Neuronal stem cell (in vitro differentiated cells): Measurements from ENCODE around the gene ZDHHC17.

Experiments used
- DNase-seq: peaks from one replicate; pipeline ENCODE4 v3.0.0-alpha.2; 2013; ENCODE audit warnings: low spot score
- H2AFZ ChIP-seq: one replicate; pipeline ENCODE4 v1.6.1; 2013; ENCODE audit warnings: mild to moderate bottlenecking, low read length, inconsistent platforms
- H2AK5ac ChIP-seq: 2 replicates; pipeline ENCODE4 v1.6.1; 2013; ENCODE audit warnings: low read depth, mild to moderate bottlenecking, inconsistent platforms, low read length, moderate library complexity, mixed read lengths
- H2BK120ac ChIP-seq: 2 replicates; pipeline ENCODE4 v1.6.1; 2013; ENCODE audit warnings: low read depth, mild to moderate bottlenecking, inconsistent platforms, low read length, moderate library complexity, mixed read lengths
- H2BK12ac ChIP-seq: one replicate; pipeline ENCODE4 v1.6.1; 2013; ENCODE audit warnings: low read length, inconsistent platforms
- H2BK15ac ChIP-seq: 2 replicates; pipeline ENCODE4 v1.6.1; 2013; ENCODE audit warnings: mild to moderate bottlenecking, low read length, inconsistent platforms, mixed read lengths
- H2BK5ac ChIP-seq: one replicate; pipeline ENCODE4 v1.6.1; 2013; ENCODE audit warnings: inconsistent platforms, mild to moderate bottlenecking, low read length, moderate library complexity
- H3K14ac ChIP-seq: one replicate; pipeline ENCODE4 v1.6.1; 2013; ENCODE audit warnings: low read length, inconsistent platforms
- H3K18ac ChIP-seq: 2 replicates; pipeline ENCODE4 v1.6.1; 2013; ENCODE audit warnings: low read length, inconsistent platforms
- H3K23ac ChIP-seq: 2 replicates; pipeline ENCODE4 v1.6.1; 2013; ENCODE audit warnings: low read depth, mild to moderate bottlenecking, mixed read lengths, low read length, inconsistent platforms; ENCODE audit not compliant: poor library complexity
- H3K27ac ChIP-seq: replicated peaks from 3 replicates; pipeline ENCODE4 v1.5.1; 2013; ENCODE audit warnings: low read length, inconsistent platforms
- H3K27me3 ChIP-seq, 3 experiments: 2 replicates each; pipeline ENCODE4 v1.6.1; 2013; ENCODE audit warnings: low read length in 3 of 3, mild to moderate bottlenecking in 2 of 3, inconsistent platforms in 1 of 3, low read depth in 1 of 3, mixed read lengths in 1 of 3, moderate library complexity in 1 of 3; ENCODE audit not compliant: control insufficient read depth in 3 of 3, insufficient read depth in 3 of 3
- H3K36me3 ChIP-seq, 2 donors: replicated peaks in 1 of 2; 2 replicates each; pipeline ENCODE4 v1.6.1; 2013; ENCODE audit warnings: low read length in 2 of 2; ENCODE audit not compliant: control insufficient read depth in 2 of 2, insufficient read depth in 2 of 2
- H3K4ac ChIP-seq: 2 replicates; pipeline ENCODE4 v1.6.1; 2013; ENCODE audit warnings: inconsistent platforms, mild to moderate bottlenecking, low read length, moderate library complexity
- H3K4me1 ChIP-seq, 2 donors: 1 replicate in 1 of 2; 2 replicates in 1 of 2; pipeline ENCODE4 v1.6.1; 2013; ENCODE audit warnings: low read length in 2 of 2, low read depth in 1 of 2; ENCODE audit not compliant: control insufficient read depth in 2 of 2, insufficient read depth in 1 of 2
- H3K4me2 ChIP-seq: one replicate; pipeline ENCODE4 v1.6.1; 2013; ENCODE audit warnings: mild to moderate bottlenecking, low read length, inconsistent platforms; ENCODE audit not compliant: insufficient read depth, poor library complexity, severe bottlenecking
- H3K4me3 ChIP-seq, 2 donors: 2 replicates each; pipeline ENCODE4 v1.5.1; 2013; ENCODE audit warnings: low read length in 2 of 2, mild to moderate bottlenecking in 2 of 2, inconsistent platforms in 1 of 2, moderate library complexity in 1 of 2
- H3K79me1 ChIP-seq: one replicate; pipeline ENCODE4 v1.6.1; 2013; ENCODE audit warnings: low read depth, mild to moderate bottlenecking, inconsistent platforms, low read length, moderate library complexity
- H3K9ac ChIP-seq: one replicate; pipeline ENCODE4 v1.6.1; 2013; ENCODE audit warnings: mild to moderate bottlenecking, low read depth, low read length, inconsistent platforms; ENCODE audit not compliant: poor library complexity
- H3K9me3 ChIP-seq, 2 donors: replicated peaks in 1 of 2; 2 replicates each; pipeline versions ENCODE3 to v1.6.1; 2013; ENCODE audit warnings: low read length in 2 of 2, mild to moderate bottlenecking in 2 of 2, inconsistent platforms in 1 of 2, low read depth in 1 of 2, mixed read lengths in 1 of 2, moderate library complexity in 1 of 2; ENCODE audit not compliant: control insufficient read depth in 2 of 2, insufficient read depth in 1 of 2
- H4K8ac ChIP-seq: one replicate; pipeline ENCODE4 v1.6.1; 2013; ENCODE audit warnings: low read depth, mild to moderate bottlenecking, inconsistent platforms, low read length, moderate library complexity
- H4K91ac ChIP-seq: one replicate; pipeline ENCODE4 v1.6.1; 2013; ENCODE audit warnings: low read length, low read depth, mild to moderate bottlenecking, inconsistent platforms; ENCODE audit not compliant: poor library complexity
- WGBS, 2 donors: extraction: QIAGEN DNeasy Blood & Tissue Kit; methylation state at CpG; one replicate each; pipeline ENCODE4 v1.1.7; 2013; ENCODE audit warnings: missing lambda C conversion rate in 2 of 2, mixed read lengths in 1 of 2; ENCODE audit not compliant: insufficient read length in 2 of 2, insufficient replicate concordance in 1 of 2; ENCODE audit errors: extremely low coverage in 2 of 2; 5-methylcytosine and 5-hydroxymethylcytosine counted together

Gene ZDHHC17

DNA sequence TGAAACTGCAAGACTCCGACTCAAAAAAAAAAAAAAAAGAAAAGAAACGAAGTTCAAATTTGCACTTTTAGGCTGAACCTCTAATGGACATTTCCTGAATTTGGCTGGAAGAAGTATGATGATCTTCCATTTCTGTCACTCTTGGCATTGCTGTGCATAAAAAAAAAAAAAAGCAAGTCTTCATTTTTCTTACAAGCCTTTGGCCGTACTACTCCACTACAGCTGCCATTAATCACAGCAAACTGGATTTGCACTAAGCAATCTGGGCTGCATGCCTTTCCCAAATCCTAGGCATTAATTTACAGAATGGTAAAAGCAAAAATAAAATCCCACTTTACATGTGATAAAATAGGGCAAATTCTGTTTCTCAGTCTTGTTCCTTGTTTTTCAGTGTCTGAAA is 107.8 kb downstream of the ZDHHC17 start:
- H3K4ac ChIP-seq, result no peak overlapping the region
- no peak overlapping the region for H2BK5ac ChIP-seq
- no peak overlapping the region for H2BK15ac ChIP-seq
- no CpG with 5 or more reads among the region's 3 CpGs for WGBS, 2 donors
- H2BK120ac ChIP-seq, result no peak overlapping the region
- H4K8ac ChIP-seq, result no peak overlapping the region
- H2AK5ac ChIP-seq, result no peak overlapping the region
- H3K18ac ChIP-seq, result no peak overlapping the region
- peaks cover 6% of the 10 kb centered on the region for H3K79me1 ChIP-seq
- H4K91ac ChIP-seq, result no peak overlapping the region
- no peak overlapping the region for H3K27ac ChIP-seq
- H3K23ac ChIP-seq, result no peak overlapping the region
- H3K4me2 ChIP-seq, result no peak overlapping the region
- no peaks in the 10 kb centered on the region for H3K27me3 ChIP-seq
- H3K4me3 ChIP-seq, result no peak overlapping the region
- no peak overlapping the region for H2BK12ac ChIP-seq
- peaks cover 2 to 55% of the 10 kb centered on the region in 2 donors for H3K36me3 ChIP-seq
- no peak overlapping the region for H2AFZ ChIP-seq
- H3K9ac ChIP-seq, result no peak overlapping the region
- H3K14ac ChIP-seq, result no peak overlapping the region
- no peak for DNase-seq
- H3K9me3 ChIP-seq, result peaks cover 0 to 25% of the 10 kb centered on the region in 2 donors
- H3K4me1 ChIP-seq, result peaks cover 15 to 28% of the 10 kb centered on the region in 2 donors

DNA sequence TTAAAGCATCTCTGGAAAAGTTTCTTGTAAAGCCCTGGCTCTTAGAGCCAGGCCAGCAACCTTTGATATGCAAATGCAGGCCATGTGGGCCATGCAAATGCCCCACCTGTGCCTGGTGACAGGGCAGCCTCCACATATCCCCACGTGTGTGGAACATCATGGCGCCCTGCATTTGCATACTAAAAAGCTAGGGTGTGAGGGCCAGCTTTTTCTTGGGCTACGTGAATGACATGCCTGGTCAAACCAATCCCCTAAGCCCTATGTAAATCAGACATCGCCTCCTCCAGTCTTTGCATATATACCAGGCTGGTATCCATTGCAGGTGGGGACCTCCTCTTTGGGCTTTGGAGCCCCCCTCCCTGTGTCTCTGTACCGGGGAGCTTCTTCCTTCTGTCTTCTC is 108.5 kb downstream of the ZDHHC17 start:
- Histone ChIP-seq H3K23ac (no peak overlapping the region), H3K4me2 (no peak overlapping the region), H3K9ac (no peak overlapping the region), H3K27me3 (no peaks in the 10 kb centered on the region), H4K91ac (no peak overlapping the region), H3K18ac (no peak overlapping the region), H3K27ac (no peak overlapping the region), H2BK120ac (no peak overlapping the region), H2BK5ac (no peak overlapping the region), H4K8ac (no peak overlapping the region), H3K79me1 (peaks cover 6% of the 10 kb centered on the region), H3K14ac (no peak overlapping the region), H3K4me1 (peaks cover 12 to 27% of the 10 kb centered on the region in 2 donors), H3K4ac (no peak overlapping the region), H2AK5ac (no peak overlapping the region), H3K9me3 (peaks cover 0 to 25% of the 10 kb centered on the region in 2 donors), H3K36me3 (peaks cover 2 to 55% of the 10 kb centered on the region in 2 donors), H2BK15ac (no peak overlapping the region), H2BK12ac (no peak overlapping the region), H2AFZ (no peak overlapping the region), H3K4me3 (no peak overlapping the region)
- DNase-seq, result no peak
- no CpG with 5 or more reads among the region's 5 CpGs for WGBS, 2 donors

DNA sequence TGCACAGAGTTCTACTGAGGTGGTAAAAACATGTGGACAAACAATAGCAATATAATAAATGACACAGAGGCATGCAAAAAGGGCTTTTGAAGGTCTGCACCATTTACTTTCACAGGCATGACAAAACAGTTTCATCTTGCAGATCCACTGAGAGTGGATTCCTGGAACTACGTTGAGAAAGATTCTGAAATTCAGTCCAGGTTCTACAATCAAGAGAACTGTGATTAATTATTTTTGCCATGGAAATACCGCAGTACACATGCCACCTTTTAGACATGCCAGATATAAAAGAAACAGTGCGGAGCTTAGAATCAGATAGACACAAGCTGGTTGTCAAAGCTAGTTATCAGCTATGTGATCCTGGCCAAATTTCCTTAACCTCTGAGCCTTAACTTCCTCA is 110.1 kb downstream of the ZDHHC17 start:
- H4K91ac ChIP-seq, result no peak overlapping the region
- DNase-seq, result no peak
- no peak overlapping the region for H3K4me3 ChIP-seq
- H3K23ac ChIP-seq, result no peak overlapping the region
- H2AK5ac ChIP-seq, result no peak overlapping the region
- peaks cover 8% of the 10 kb centered on the region for H3K79me1 ChIP-seq
- peaks cover 2 to 44% of the 10 kb centered on the region in 2 donors for H3K36me3 ChIP-seq
- H2BK15ac ChIP-seq, result no peak overlapping the region
- H2BK120ac ChIP-seq, result no peak overlapping the region
- no peak overlapping the region for H3K18ac ChIP-seq
- peaks cover 10 to 22% of the 10 kb centered on the region in 2 donors for H3K4me1 ChIP-seq
- no peak overlapping the region for H4K8ac ChIP-seq
- peaks cover 0 to 25% of the 10 kb centered on the region in 2 donors for H3K9me3 ChIP-seq
- H2AFZ ChIP-seq, result no peak overlapping the region
- no peak overlapping the region for H3K4ac ChIP-seq
- H3K4me2 ChIP-seq, result no peak overlapping the region
- H2BK12ac ChIP-seq, result no peak overlapping the region
- H3K14ac ChIP-seq, result no peak overlapping the region
- H3K27me3 ChIP-seq, result no peaks in the 10 kb centered on the region
- no CpG with 5 or more reads among the region's 3 CpGs for WGBS, 2 donors
- no peak overlapping the region for H3K27ac ChIP-seq
- H3K9ac ChIP-seq, result no peak overlapping the region
- no peak overlapping the region for H2BK5ac ChIP-seq

DNA sequence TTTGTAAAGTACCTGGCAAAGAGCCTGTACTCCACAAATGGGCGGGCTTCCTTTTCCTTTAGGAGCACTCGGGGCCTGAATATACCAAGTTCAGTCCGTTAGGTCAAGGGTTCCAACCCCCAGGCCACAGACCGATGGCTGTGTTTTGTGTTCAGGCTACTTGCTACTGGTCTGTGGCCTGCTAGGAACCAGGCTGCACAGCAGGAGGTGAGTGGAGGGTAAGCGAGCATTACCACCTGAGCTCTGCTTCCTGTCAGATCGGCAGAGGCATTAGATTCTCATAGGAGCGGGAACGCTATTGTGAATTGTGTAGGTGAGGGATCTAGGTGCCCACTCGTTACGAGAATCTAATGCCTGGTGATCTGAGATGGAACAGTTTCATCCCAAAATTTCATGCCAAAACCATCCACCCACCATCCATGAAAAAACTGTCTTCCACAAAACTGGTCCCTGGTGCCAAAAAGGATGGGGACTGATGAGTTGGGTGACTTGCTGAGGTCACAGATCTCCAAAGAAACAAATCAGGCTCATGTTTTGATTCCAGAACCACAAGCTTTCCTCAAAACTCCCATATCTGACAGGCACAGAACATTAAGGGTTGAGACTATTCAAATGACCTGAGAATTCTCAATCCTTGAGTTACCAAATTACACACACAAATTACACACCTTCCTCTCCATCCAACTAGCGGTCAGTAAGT is 110.7 kb downstream of the ZDHHC17 start:
- Histone ChIP-seq H3K18ac (no peak overlapping the region), H2BK5ac (no peak overlapping the region), H3K4me3 (no peak overlapping the region), H3K27me3 (no peaks in the 10 kb centered on the region), H3K9me3 (peaks cover 0 to 25% of the 10 kb centered on the region in 2 donors), H4K91ac (no peak overlapping the region), H3K4me2 (no peak overlapping the region), H3K9ac (no peak overlapping the region), H2BK12ac (no peak overlapping the region), H3K27ac (no peak overlapping the region), H3K4me1 (peaks cover 11 to 18% of the 10 kb centered on the region in 2 donors), H3K36me3 (peaks cover 2 to 44% of the 10 kb centered on the region in 2 donors), H2AFZ (no peak overlapping the region), H3K79me1 (peaks cover 6% of the 10 kb centered on the region), H3K4ac (no peak overlapping the region), H2BK120ac (no peak overlapping the region), H2AK5ac (no peak overlapping the region), H3K14ac (peak overlapping the region; percentile 56), H4K8ac (peak overlapping the region; percentile 58), H3K23ac (no peak overlapping the region), H2BK15ac (no peak overlapping the region)
- no CpG with 5 or more reads among the region's 11 CpGs for WGBS, 2 donors
- no peak for DNase-seq
